ENCODE data around the gene CNIH3. TPM values are rescaled to one million over a fixed set of nuclear protein-coding genes. Genes with fewer than 3 reads are reported as not detected.

The CNIH3 gene
- total and polyA plus RNA-seq, 10 of the 15 experiments (the other 5 are each of a cell fraction or from before 2014, with no cell fraction given) = 0.77 to 5.8 (median 1.8) TPM

DNA sequence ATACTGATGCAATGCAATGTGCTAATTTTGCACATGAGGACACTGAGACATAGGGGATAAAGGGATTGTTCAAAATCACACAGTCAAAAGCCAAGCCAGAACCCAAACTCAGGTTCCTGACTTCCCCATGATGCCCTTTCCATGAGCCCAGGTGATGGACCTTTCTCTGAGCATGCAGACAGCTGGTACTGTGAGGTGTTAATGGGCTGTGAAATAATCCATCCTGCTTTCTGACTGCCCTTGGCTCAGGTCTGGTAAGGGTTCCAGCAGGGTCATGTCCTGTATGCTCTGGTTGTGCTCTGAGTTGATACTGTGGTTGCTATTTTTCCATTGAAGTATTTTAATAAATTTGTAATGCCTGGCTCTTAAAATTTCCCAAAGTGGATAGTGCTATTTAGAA, 50.0 kb downstream of the CNIH3 start (continued):
- TF ChIP-seq, protein P1, sequence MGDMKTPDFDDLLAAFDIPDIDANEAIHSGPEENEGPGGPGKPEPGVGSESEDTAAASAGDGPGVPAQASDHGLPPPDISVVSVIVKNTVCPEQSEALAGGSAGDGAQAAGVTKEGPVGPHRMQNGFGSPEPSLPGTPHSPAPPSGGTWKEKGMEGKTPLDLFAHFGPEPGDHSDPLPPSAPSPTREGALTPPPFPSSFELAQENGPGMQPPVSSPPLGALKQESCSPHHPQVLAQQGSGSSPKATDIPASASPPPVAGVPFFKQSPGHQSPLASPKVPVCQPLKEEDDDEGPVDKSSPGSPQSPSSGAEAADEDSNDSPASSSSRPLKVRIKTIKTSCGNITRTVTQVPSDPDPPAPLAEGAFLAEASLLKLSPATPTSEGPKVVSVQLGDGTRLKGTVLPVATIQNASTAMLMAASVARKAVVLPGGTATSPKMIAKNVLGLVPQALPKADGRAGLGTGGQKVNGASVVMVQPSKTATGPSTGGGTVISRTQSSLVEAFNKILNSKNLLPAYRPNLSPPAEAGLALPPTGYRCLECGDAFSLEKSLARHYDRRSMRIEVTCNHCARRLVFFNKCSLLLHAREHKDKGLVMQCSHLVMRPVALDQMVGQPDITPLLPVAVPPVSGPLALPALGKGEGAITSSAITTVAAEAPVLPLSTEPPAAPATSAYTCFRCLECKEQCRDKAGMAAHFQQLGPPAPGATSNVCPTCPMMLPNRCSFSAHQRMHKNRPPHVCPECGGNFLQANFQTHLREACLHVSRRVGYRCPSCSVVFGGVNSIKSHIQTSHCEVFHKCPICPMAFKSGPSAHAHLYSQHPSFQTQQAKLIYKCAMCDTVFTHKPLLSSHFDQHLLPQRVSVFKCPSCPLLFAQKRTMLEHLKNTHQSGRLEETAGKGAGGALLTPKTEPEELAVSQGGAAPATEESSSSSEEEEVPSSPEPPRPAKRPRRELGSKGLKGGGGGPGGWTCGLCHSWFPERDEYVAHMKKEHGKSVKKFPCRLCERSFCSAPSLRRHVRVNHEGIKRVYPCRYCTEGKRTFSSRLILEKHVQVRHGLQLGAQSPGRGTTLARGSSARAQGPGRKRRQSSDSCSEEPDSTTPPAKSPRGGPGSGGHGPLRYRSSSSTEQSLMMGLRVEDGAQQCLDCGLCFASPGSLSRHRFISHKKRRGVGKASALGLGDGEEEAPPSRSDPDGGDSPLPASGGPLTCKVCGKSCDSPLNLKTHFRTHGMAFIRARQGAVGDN (IDR thresholded peaks at IDR 0.05) = no peak
- no peak for TF ChIP-seq POLR2A (IDR thresholded peaks at IDR 0.05; ENCODE audit: low read depth, low read length)

- no peak overlapping the region for H2AFZ ChIP-seq (ENCODE audit: control insufficient read depth, low read depth, low read length)
- FAIRE-seq (no peak), ATAC-seq (no peak), DNase-seq (ENCODE audit: low read depth, low spot score) (no peak)
- no peaks in the 10 kb centered on the region for H3K27me3 ChIP-seq (replicated peaks in 1 of 2; ENCODE audit: control insufficient read depth in 2 of 2, insufficient read depth in 2 of 2, low read length in 1 of 2)
- RAD21 ChIA-PET (ENCODE audit: unreplicated experiment) = no interaction called here
- H4K20me1 ChIP-seq (ENCODE audit: control insufficient read depth, insufficient read depth) = no peaks in the 10 kb centered on the region
- in situ Hi-C loops (cut with MboI) = no loop called here
- CTCF ChIA-PET = no interaction called here
- H3K9me3 ChIP-seq (replicated peaks; ENCODE audit: control insufficient read depth, insufficient read depth, low read length) = no peaks in the 10 kb centered on the region; the same call in 2 of the 3 replicates
- SMC1A ChIA-PET (ENCODE audit: uncharacterized antibody, unreplicated experiment) = no interaction called here
- no peak overlapping the region for H3K27ac ChIP-seq (ENCODE audit: control insufficient read depth, insufficient read depth)
- H3K79me2 ChIP-seq (ENCODE audit: control insufficient read depth, insufficient read depth, low read length) = no peaks in the 10 kb centered on the region
- intact Hi-C loops (cut with micrococcal nuclease; ENCODE audit: unreplicated experiment) = no loop called here
- no peak overlapping the region for H3K9ac ChIP-seq (ENCODE audit: control insufficient read depth, insufficient read depth, low read length)
- no peak overlapping the region for H3K4me2 ChIP-seq (ENCODE audit: control insufficient read depth, insufficient read depth)
- no peaks in the 10 kb centered on the region for H3K4me1 ChIP-seq (ENCODE audit: control insufficient read depth, insufficient read depth, low read length)
- H3K36me3 ChIP-seq (ENCODE audit: control insufficient read depth in 2 of 2, insufficient read depth in 2 of 2, low read length in 1 of 2) = no peaks in the 10 kb centered on the region
- no TSS peak for BruUV-seq (replicated peaks)
- 0% methylated on average over 2 of the region's 2 CpGs for WGBS (ENCODE audit: insufficient coverage, insufficient replicate concordance, low lambda C conversion rate, missing lambda C conversion rate)
- no peak for TF ChIP-seq MLLT1 (IDR thresholded peaks at IDR 0.05)
- 0 out of 4 replicates have a peak, but pooled peaks of 1 of the 2 experiments have one; percentile 27 for TF ChIP-seq BHLHE40 (IDR thresholded peaks at IDR 0.05; ENCODE audit: borderline replicate concordance in 1 of 2, low read depth in 2 of 2, low read length in 1 of 2)
- TF ChIP-seq RB1 (IDR thresholded peaks at IDR 0.05; ENCODE audit: borderline replicate concordance) = no peak
- no peak for TF ChIP-seq MAX (IDR thresholded peaks at IDR 0.05; ENCODE audit: low read depth, low read length)
- no peak for TF ChIP-seq NFIC (IDR thresholded peaks at IDR 0.05; ENCODE audit: low read depth, low read length)
- POLR2A ChIA-PET = no interaction called here
- no peak overlapping the region for H3K4me3 ChIP-seq
These were observed 50.8 kb downstream of the CNIH3 start for GRCh38 chr1:224666913-224667312.

Data from GM12878 (cell line).